Mesendoderm (in vitro differentiated cells): Measurements from ENCODE around the gene CYCS.

ENCODE experiments used
- DNase-seq: peaks from one replicate; pipeline ENCODE4 v3.0.0; 2013
- H2AK5ac ChIP-seq: 2 replicates; pipeline ENCODE4 v1.6.1; 2013; ENCODE audit warnings: low read length, inconsistent platforms
- H2BK120ac ChIP-seq: 2 replicates; pipeline ENCODE4 v1.6.1; 2013; ENCODE audit warnings: low read depth, mild to moderate bottlenecking, low read length, moderate library complexity, mixed read lengths
- H2BK15ac ChIP-seq: replicated peaks from 2 replicates; pipeline ENCODE4 v1.6.1; 2013; ENCODE audit warnings: low read depth, mild to moderate bottlenecking, moderate library complexity
- H2BK5ac ChIP-seq: 2 replicates; pipeline ENCODE4 v1.6.1; 2013; ENCODE audit warnings: low read length, inconsistent platforms
- H3K18ac ChIP-seq: 2 replicates; pipeline ENCODE4 v1.6.1; 2013; ENCODE audit warnings: mild to moderate bottlenecking, low read length, mixed read lengths
- H3K23ac ChIP-seq: one replicate; pipeline ENCODE4 v1.6.1; 2013; ENCODE audit warnings: low read length
- H3K27ac ChIP-seq: 2 replicates; pipeline ENCODE4 v1.5.1; 2013; ENCODE audit warnings: low read depth, mild to moderate bottlenecking, inconsistent platforms, low read length, moderate library complexity
- H3K27me3 ChIP-seq: 2 replicates; pipeline ENCODE4 v1.6.1; 2013; ENCODE audit warnings: low read length, control low read depth, mild to moderate bottlenecking, inconsistent platforms; ENCODE audit not compliant: insufficient read depth, poor library complexity
- H3K36me3 ChIP-seq: 2 replicates; pipeline ENCODE4 v1.6.1; 2013; ENCODE audit warnings: low read length, inconsistent platforms; ENCODE audit not compliant: control insufficient read depth, insufficient read depth
- H3K4ac ChIP-seq: one replicate; pipeline ENCODE4 v1.6.1; 2013; ENCODE audit warnings: low read depth, mild to moderate bottlenecking, low read length, moderate library complexity
- H3K4me1 ChIP-seq: 2 replicates; pipeline ENCODE4 v1.6.1; 2013; ENCODE audit warnings: low read depth, low read length, inconsistent platforms; ENCODE audit not compliant: control insufficient read depth
- H3K4me2 ChIP-seq: 2 replicates; pipeline ENCODE4 v1.6.1; 2013; ENCODE audit warnings: low read length
- H3K4me3 ChIP-seq: 2 replicates; pipeline ENCODE4 v1.5.1; 2013; ENCODE audit warnings: mild to moderate bottlenecking, low read length
- H3K56ac ChIP-seq: one replicate; pipeline ENCODE4 v1.6.1; 2013; ENCODE audit warnings: low read length
- H3K79me1 ChIP-seq: 2 replicates; pipeline ENCODE4 v1.6.1; 2013; ENCODE audit warnings: low read length, inconsistent platforms
- H3K79me2 ChIP-seq: 2 replicates; pipeline ENCODE4 v1.6.1; 2013; ENCODE audit warnings: mild to moderate bottlenecking, low read length; ENCODE audit not compliant: control insufficient read depth, insufficient read depth
- H3K9ac ChIP-seq: 2 replicates; pipeline ENCODE4 v1.6.1; 2013; ENCODE audit warnings: low read length, inconsistent platforms
- H4K5ac ChIP-seq: one replicate; pipeline ENCODE4 v1.6.1; 2013; ENCODE audit warnings: low read length
- H4K8ac ChIP-seq: one replicate; pipeline ENCODE4 v1.6.1; 2013; ENCODE audit warnings: low read depth, mild to moderate bottlenecking, control low read depth, low read length, moderate library complexity
- WGBS: extraction: QIAGEN DNeasy Blood & Tissue Kit; methylation state at CpG from one replicate; pipeline ENCODE4 v1.1.7; 2013; ENCODE audit warnings: low lambda C conversion rate, missing lambda C conversion rate; ENCODE audit not compliant: insufficient coverage; ENCODE audit errors: extremely low coverage; 5-methylcytosine and 5-hydroxymethylcytosine counted together

The CYCS gene

GRCh38 chr7:25126751-25127150 lies 1.7 kb upstream of the CYCS start:
- Histone ChIP-seq H2BK15ac (no peak overlapping the region), H2BK5ac (no peak overlapping the region), H3K9ac (no peak overlapping the region), H3K18ac (no peak overlapping the region), H3K4me1 (no peaks in the 10 kb centered on the region), H3K27me3 (no peaks in the 10 kb centered on the region), H3K4me3 (no peak overlapping the region), H3K27ac (no peak overlapping the region), H2BK120ac (no peak overlapping the region), H3K23ac (no peak overlapping the region), H4K5ac (no peak overlapping the region), H3K4me2 (no peak overlapping the region), H3K36me3 (peaks cover 3% of the 10 kb centered on the region), H3K56ac (no peak overlapping the region), H2AK5ac (no peak overlapping the region), H3K79me2 (peaks cover 17% of the 10 kb centered on the region), H3K4ac (no peak overlapping the region), H4K8ac (no peak overlapping the region), H3K79me1 (peaks cover 2% of the 10 kb centered on the region)
- WGBS = no CpG with 5 or more reads among the region's 2 CpGs
- DNase-seq = no peak

- no peaks in the 10 kb centered on the region for H3K27me3 ChIP-seq
- peak overlapping the region; percentile 84 for H3K4me2 ChIP-seq
- peaks cover 3% of the 10 kb centered on the region for H3K36me3 ChIP-seq
- no peak overlapping the region for H2AK5ac ChIP-seq
- no peaks in the 10 kb centered on the region for H3K4me1 ChIP-seq
- peaks cover 2% of the 10 kb centered on the region for H3K79me1 ChIP-seq
- H2BK5ac ChIP-seq = no peak overlapping the region
- peak; percentile 32 for DNase-seq
- H3K9ac ChIP-seq = peak overlapping the region; percentile 95
- H3K23ac ChIP-seq = no peak overlapping the region
- WGBS = no CpG with 5 or more reads among the region's 32 CpGs
- H3K27ac ChIP-seq = no peak overlapping the region
- no peak overlapping the region for H2BK15ac ChIP-seq
- H4K5ac ChIP-seq = no peak overlapping the region
- H3K4me3 ChIP-seq = peak overlapping the region; percentile 96
- H3K18ac ChIP-seq = peak overlapping the region; percentile 6
- H2BK120ac ChIP-seq = no peak overlapping the region
- no peak overlapping the region for H4K8ac ChIP-seq
- peak overlapping the region; percentile 89 for H3K56ac ChIP-seq
- H3K4ac ChIP-seq = peak overlapping the region; percentile 58
- peaks cover 17% of the 10 kb centered on the region for H3K79me2 ChIP-seq
Measured at GRCh38 chr7:25124465-25125136, 459 bp downstream of the CYCS start.

GRCh38 chr7:25122373-25122772 lies 2.7 kb downstream of the CYCS start:
- DNase-seq = no peak
- H2AK5ac ChIP-seq = no peak overlapping the region

GRCh38 chr7:25121599-25121998 lies 3.5 kb downstream of the CYCS start:
- no peak overlapping the region for H2AK5ac ChIP-seq
- H3K23ac ChIP-seq = no peak overlapping the region
- H3K79me1 ChIP-seq = peaks cover 2% of the 10 kb centered on the region
- peaks cover 17% of the 10 kb centered on the region for H3K79me2 ChIP-seq
- no peaks in the 10 kb centered on the region for H3K27me3 ChIP-seq
- H3K4me3 ChIP-seq = no peak overlapping the region
- no peak overlapping the region for H2BK15ac ChIP-seq
- H3K18ac ChIP-seq = no peak overlapping the region
- H4K8ac ChIP-seq = no peak overlapping the region
- H3K36me3 ChIP-seq = peaks cover 3% of the 10 kb centered on the region
- H3K9ac ChIP-seq = no peak overlapping the region
- no CpG with 5 or more reads among the region's 9 CpGs for WGBS
- H3K4ac ChIP-seq = no peak overlapping the region
- no peak overlapping the region for H2BK5ac ChIP-seq
- no peaks in the 10 kb centered on the region for H3K4me1 ChIP-seq
- H3K27ac ChIP-seq = no peak overlapping the region
- DNase-seq = no peak
- no peak overlapping the region for H4K5ac ChIP-seq
- H2BK120ac ChIP-seq = no peak overlapping the region
- H3K4me2 ChIP-seq = no peak overlapping the region
- H3K56ac ChIP-seq = no peak overlapping the region

More at GRCh38 chr7:25122373-25122772, 2.7 kb downstream of the CYCS start:
- H3K4me3 ChIP-seq = no peak overlapping the region
- H3K79me1 ChIP-seq = peaks cover 2% of the 10 kb centered on the region
- H2BK120ac ChIP-seq = no peak overlapping the region
- no peak overlapping the region for H3K9ac ChIP-seq
- peaks cover 17% of the 10 kb centered on the region for H3K79me2 ChIP-seq
- H3K18ac ChIP-seq = no peak overlapping the region
- no peak overlapping the region for H3K27ac ChIP-seq
- H3K27me3 ChIP-seq = no peaks in the 10 kb centered on the region
- no peak overlapping the region for H4K8ac ChIP-seq
- no peak overlapping the region for H3K4ac ChIP-seq
- no peak overlapping the region for H3K4me2 ChIP-seq
- no peak overlapping the region for H2BK5ac ChIP-seq
- no peak overlapping the region for H3K56ac ChIP-seq
- H3K4me1 ChIP-seq = no peaks in the 10 kb centered on the region
- H3K36me3 ChIP-seq = peaks cover 3% of the 10 kb centered on the region
- no peak overlapping the region for H4K5ac ChIP-seq
- no peak overlapping the region for H2BK15ac ChIP-seq
- H3K23ac ChIP-seq = no peak overlapping the region

- H3K27me3 ChIP-seq = no peaks in the 10 kb centered on the region
- no peak overlapping the region for H3K4me3 ChIP-seq
- no peak overlapping the region for H3K56ac ChIP-seq
- H3K4me2 ChIP-seq = no peak overlapping the region
- peaks cover 2% of the 10 kb centered on the region for H3K79me1 ChIP-seq
- H3K36me3 ChIP-seq = peaks cover 3% of the 10 kb centered on the region
- no peak overlapping the region for H3K23ac ChIP-seq
- no peak overlapping the region for H3K9ac ChIP-seq
- no peak overlapping the region for H2BK5ac ChIP-seq
- no peak overlapping the region for H4K8ac ChIP-seq
- no peak overlapping the region for H4K5ac ChIP-seq
- no peak overlapping the region for H3K4ac ChIP-seq
- no peak overlapping the region for H3K18ac ChIP-seq
- H2AK5ac ChIP-seq = no peak overlapping the region
- WGBS = no CpG with 5 or more reads among the region's 8 CpGs
- no peak overlapping the region for H3K27ac ChIP-seq
- peaks cover 10% of the 10 kb centered on the region for H3K79me2 ChIP-seq
- no peak overlapping the region for H2BK120ac ChIP-seq
- no peak for DNase-seq
- no peak overlapping the region for H2BK15ac ChIP-seq
- no peaks in the 10 kb centered on the region for H3K4me1 ChIP-seq
Measured at GRCh38 chr7:25119102-25119501, 6.0 kb downstream of the CYCS start.
